GM18517 (cell line): ENCODE measurements around the gene COL11A1.
"Not testable (repeated sequence)": the region's sequence is repeated elsewhere in the genome, so short reads cannot be mapped to it uniquely, and the experiment has no call there.

Experiments used
- ATAC-seq: cut with Tn5 transposase; IDR thresholded peaks from one replicate; pipeline ENCODE4 v1.9.1; 2021; ENCODE audit warnings: mild to moderate bottlenecking, moderate library complexity; ENCODE audit not compliant: unreplicated experiment

The COL11A1 gene

GRCh38 chr1:103087256-103087655 is 21.1 kb downstream of the COL11A1 start:
- ATAC-seq = no peak

- ATAC-seq = no peak
Measured at GRCh38 chr1:103084181-103084580, 24.1 kb downstream of the COL11A1 start.

GRCh38 chr1:103075316-103076000 is 32.9 kb downstream of the COL11A1 start:
- no peak for ATAC-seq

- ATAC-seq = no peak
Measured at GRCh38 chr1:103074224-103074623, 34.1 kb downstream of the COL11A1 start.

GRCh38 chr1:103069201-103069600 is 39.1 kb downstream of the COL11A1 start:
- no peak for ATAC-seq

- ATAC-seq = no peak
Measured at GRCh38 chr1:103063921-103064320, 44.4 kb downstream of the COL11A1 start.

GRCh38 chr1:103058391-103058790 is 49.9 kb downstream of the COL11A1 start:
- no peak for ATAC-seq

- no peak for ATAC-seq
Measured at GRCh38 chr1:103056423-103056822, 51.9 kb downstream of the COL11A1 start.

GRCh38 chr1:103028110-103028509 is 80.2 kb downstream of the COL11A1 start:
- not testable (repeated sequence) for ATAC-seq

- ATAC-seq = no peak
Measured at GRCh38 chr1:103025858-103026409, 82.4 kb downstream of the COL11A1 start.

- no peak for ATAC-seq
Measured at GRCh38 chr1:103024051-103024450, 84.3 kb downstream of the COL11A1 start.

- no peak for ATAC-seq
Measured at GRCh38 chr1:103002005-103002404, 106.3 kb downstream of the COL11A1 start.

- ATAC-seq = no peak
Measured at GRCh38 chr1:102978874-102979273, 129.4 kb downstream of the COL11A1 start.

GRCh38 chr1:102977292-102977691 is 131.0 kb downstream of the COL11A1 start:
- ATAC-seq = no peak

- ATAC-seq = no peak
Measured at GRCh38 chr1:102970496-102971078, 137.7 kb downstream of the COL11A1 start.

- no peak for ATAC-seq
Measured at GRCh38 chr1:102967786-102968185, 140.5 kb downstream of the COL11A1 start.

GRCh38 chr1:102961549-102961948 is 146.8 kb downstream of the COL11A1 start:
- ATAC-seq = no peak

GRCh38 chr1:102954576-102954975 is 153.7 kb downstream of the COL11A1 start:
- ATAC-seq = no peak

- ATAC-seq = no peak
Measured at GRCh38 chr1:102952400-102952799, 155.9 kb downstream of the COL11A1 start.

GRCh38 chr1:102942324-102942723 is 166.0 kb downstream of the COL11A1 start:
- ATAC-seq = no peak

GRCh38 chr1:102941366-102941947 is 166.9 kb downstream of the COL11A1 start:
- ATAC-seq = no peak

- no peak for ATAC-seq
Measured at GRCh38 chr1:102937401-102937800, 170.9 kb downstream of the COL11A1 start.
